Liver (tissue), 9 donors: Measurements from ENCODE around the gene HRH2. TPM values are rescaled to one million over a fixed set of nuclear protein-coding genes. Genes with fewer than 3 reads are reported as not detected.

Experiments
- DNase-seq: peaks from one replicate; pipeline ENCODE4 v3.0.0-alpha.2; 2017; ENCODE audit warnings: low spot score
- H3K27ac ChIP-seq, 2 donors: one replicate each; pipeline ENCODE4 v1.7.0; 2013; ENCODE audit warnings: inconsistent platforms in 2 of 2, low read length in 2 of 2, control low read depth in 1 of 2, low read depth in 1 of 2, mild to moderate bottlenecking in 1 of 2
- H3K27me3 ChIP-seq, 4 donors: one replicate each; pipeline versions ENCODE4 v1.6.1 to v1.7.0; 2013; ENCODE audit warnings: low read length in 3 of 4, inconsistent platforms in 1 of 4, mild to moderate bottlenecking in 1 of 4, moderate library complexity in 1 of 4; ENCODE audit not compliant: control insufficient read depth in 4 of 4, insufficient read depth in 4 of 4
- H3K36me3 ChIP-seq, 4 donors: one replicate each; pipeline versions ENCODE4 v1.6.1 to v1.7.0; 2013; ENCODE audit warnings: low read length in 3 of 4, mild to moderate bottlenecking in 3 of 4, low read depth in 1 of 4, moderate library complexity in 1 of 4; ENCODE audit not compliant: control insufficient read depth in 4 of 4, insufficient read depth in 3 of 4
- H3K4me1 ChIP-seq, 4 donors: one replicate each; pipeline versions ENCODE4 v1.6.1 to v1.7.0; 2013; ENCODE audit warnings: low read length in 3 of 4, mild to moderate bottlenecking in 3 of 4, moderate library complexity in 1 of 4; ENCODE audit not compliant: control insufficient read depth in 4 of 4, insufficient read depth in 4 of 4
- H3K4me3 ChIP-seq, 3 donors: one replicate each; pipeline versions ENCODE4 v1.6.1 to v1.7.0; 2013; ENCODE audit warnings: low read length in 3 of 3, control low read depth in 1 of 3, low read depth in 1 of 3, mild to moderate bottlenecking in 1 of 3
- H3K9ac ChIP-seq, 2 donors: one replicate each; pipeline ENCODE4 v1.7.0; 2013; ENCODE audit warnings: low read length in 2 of 2, mild to moderate bottlenecking in 2 of 2, moderate library complexity in 2 of 2, control low read depth in 1 of 2, low read depth in 1 of 2
- H3K9me3 ChIP-seq, 4 donors: one replicate each; pipeline versions ENCODE4 v1.6.1 to v1.7.0; 2013; ENCODE audit warnings: low read length in 3 of 4; ENCODE audit not compliant: control insufficient read depth in 4 of 4
- ATF3 ChIP-seq: IDR thresholded peaks from 2 replicates; pipeline ENCODE4 v1.6.1; 2016; ENCODE audit warnings: antibody characterized with exemption
- CTCF ChIP-seq: fragments of 150-350 bp; IDR thresholded peaks from 2 replicates; pipeline ENCODE4 v1.5.1; 2017; ENCODE audit warnings: improper control_type of control experiment, low read depth, low read length; ENCODE audit not compliant: missing input control
- EGR1 ChIP-seq, 2 donors: IDR thresholded peaks; 2 replicates each; pipeline ENCODE4 v1.6.1; 2016 to 2018; ENCODE audit warnings: antibody characterized with exemption in 2 of 2, low read depth in 2 of 2
- FOXA1 ChIP-seq: IDR thresholded peaks from 2 replicates; pipeline ENCODE4 v1.6.1; 2016; ENCODE audit warnings: antibody characterized with exemption
- GABPA ChIP-seq, 2 donors: IDR thresholded peaks in 1 of 2; conservative IDR thresholded peaks in 1 of 2; 2 replicates each; pipeline ENCODE4 v1.6.1; 2016; ENCODE audit warnings: antibody characterized with exemption in 2 of 2, mild to moderate bottlenecking in 1 of 2, moderate library complexity in 1 of 2
- HNF4A ChIP-seq, 2 donors: conservative IDR thresholded peaks; 2 replicates each; pipeline ENCODE4 v1.6.1; 2016; ENCODE audit warnings: antibody characterized with exemption in 2 of 2, mild to moderate bottlenecking in 2 of 2
- HNF4G ChIP-seq: IDR thresholded peaks from 2 replicates; pipeline ENCODE4 v1.6.1; 2016; ENCODE audit warnings: antibody characterized with exemption
- MAX ChIP-seq: IDR thresholded peaks from 2 replicates; pipeline ENCODE4 v1.6.1; 2016; ENCODE audit warnings: antibody characterized with exemption
- NR2F2 ChIP-seq: IDR thresholded peaks from 2 replicates; pipeline ENCODE4 v1.6.1; 2016; ENCODE audit warnings: antibody characterized with exemption
- RAD21 ChIP-seq, 2 donors: IDR thresholded peaks; 2 replicates each; pipeline ENCODE4 v1.6.1; 2016; ENCODE audit warnings: antibody characterized with exemption in 2 of 2, mild to moderate bottlenecking in 2 of 2
- REST ChIP-seq: IDR thresholded peaks from 2 replicates; pipeline ENCODE4 v1.6.1; 2016; ENCODE audit warnings: antibody characterized with exemption, mild to moderate bottlenecking
- RXRA ChIP-seq, 2 donors: IDR thresholded peaks; 2 replicates each; pipeline ENCODE4 v1.6.1; 2017 to 2018; ENCODE audit warnings: antibody characterized with exemption in 2 of 2, mild to moderate bottlenecking in 1 of 2
- TAF1 ChIP-seq: conservative IDR thresholded peaks from 2 replicates; pipeline ENCODE4 v1.6.1; 2016; ENCODE audit warnings: antibody characterized with exemption, mild to moderate bottlenecking
- YY1 ChIP-seq: IDR thresholded peaks from 2 replicates; pipeline ENCODE4 v1.6.1; 2016; ENCODE audit warnings: antibody characterized with exemption, mild to moderate bottlenecking
- WGBS: extraction: QIAGEN DNeasy Blood & Tissue Kit; methylation state at CpG from one replicate; pipeline ENCODE4 v1.1.7; 2013; 5-methylcytosine and 5-hydroxymethylcytosine counted together
- polyA plus RNA-seq, 2 donors: library from polyadenylated mRNA; stranded (reverse) in 1 of 2; unstranded in 1 of 2; fragments of 200-250 nt in 1 of 2; fragments of >200 nt in 1 of 2; fragmentation: Nextera tagmentation in 1 of 2; extraction: Ambion mirVana in 1 of 2; gene quantifications; one replicate each; pipeline versions ENCODE4 v1.2.1 to v1.2.3, GENCODE V29; 2013 to 2015
- total RNA-seq, 2 donors: library from RNA; depleted of rRNA; stranded (reverse); fragments of >200 nt; gene quantifications; one replicate each; pipeline ENCODE4 v1.2.3, GENCODE V29; 2014
- donor health status: healthy.
- donor health status: healthy.
- donor health status: healthy.
- donor health status: healthy.
- donor health status: healthy.

Gene HRH2
- total and polyA plus RNA-seq, 4 donors = 0.44 to 2.6 (median 1.3) TPM

- Histone ChIP-seq H3K4me3 (no peak overlapping the region), H3K9ac (no peak overlapping the region), H3K9me3 (no peaks in the 10 kb centered on the region), H3K27me3 (peaks cover 0 to 4% (median 2%) of the 10 kb centered on the region in 4 donors), H3K4me1 (peaks cover 0 to 3% (median 0%) of the 10 kb centered on the region in 4 donors), H3K27ac (no peak overlapping the region), H3K36me3 (no peaks in the 10 kb centered on the region)
- no peak for DNase-seq
- 71% methylated on average over 14 of the region's 14 CpGs for WGBS
- no peak for TF ChIP-seq HNF4G
Observed at GRCh38 chr5:175687231-175687701, 29.4 kb downstream of the HRH2 start.

GRCh38 chr5:175688352-175689146 lies 30.7 kb downstream of the HRH2 start:
- Histone ChIP-seq H3K9me3 (no peaks in the 10 kb centered on the region), H3K4me3 (no peak overlapping the region), H3K27ac (no peak overlapping the region), H3K4me1 (peaks cover 0 to 4% (median 2%) of the 10 kb centered on the region in 4 donors), H3K9ac (no peak overlapping the region), H3K27me3 (peaks cover 0 to 5% (median 2%) of the 10 kb centered on the region in 4 donors), H3K36me3 (no peaks in the 10 kb centered on the region)
- no peak for DNase-seq
- WGBS = 69% methylated on average over 12 of the region's 12 CpGs
- TF ChIP-seq MAX (no peak), RAD21 (IDR thresholded peaks at IDR 0.05) (no peak), NR2F2 (no peak), REST (no peak), HNF4A (conservative IDR thresholded peaks at IDR 0.05) (no peak), HNF4G (no peak)

GRCh38 chr5:175689147-175689991 lies 31.5 kb downstream of the HRH2 start:
- H3K36me3 ChIP-seq = no peaks in the 10 kb centered on the region
- peaks cover 0 to 4% (median 2%) of the 10 kb centered on the region in 4 donors for H3K4me1 ChIP-seq
- no peak overlapping the region for H3K9ac ChIP-seq
- H3K4me3 ChIP-seq = no peak overlapping the region
- 60% methylated on average over 9 of the region's 9 CpGs for WGBS
- DNase-seq = no peak
- H3K27ac ChIP-seq = peak overlapping the region in 1 of 2 donors; percentile 18
- H3K27me3 ChIP-seq = peaks cover 0 to 5% (median 2%) of the 10 kb centered on the region in 4 donors
- no peaks in the 10 kb centered on the region for H3K9me3 ChIP-seq
- TF ChIP-seq ATF3 (no peak), REST (no peak), RXRA (IDR thresholded peaks at IDR 0.05) (no peak), RAD21 (IDR thresholded peaks at IDR 0.05) (no peak), GABPA (IDR thresholded peaks at IDR 0.05 in 1 of 2, conservative IDR thresholded peaks at IDR 0.05 in 1 of 2) (no peak), EGR1 (IDR thresholded peaks at IDR 0.05; ENCODE audit: low read depth in 2 of 2) (no peak), MAX (no peak), FOXA1 (no peak), CTCF (no peak), YY1 (no peak), HNF4A (conservative IDR thresholded peaks at IDR 0.05) (no peak), TAF1 (no peak)
